HFFc6 (cell line): ENCODE data around the gene KLRD1. TPM values are rescaled to one million over a fixed set of nuclear protein-coding genes. Genes with fewer than 3 reads are reported as not detected.
"Not testable (repeated sequence)": the region's sequence is repeated elsewhere in the genome, so short reads cannot be mapped to it uniquely, and the experiment has no call there.

Experiments used
- DNase-seq: peaks from one replicate; pipeline ENCODE4 v3.0.0-alpha.2; 2018
- H3K27ac Mint-ChIP-seq: 2 replicates; pipeline ENCODE4 v1.8.0; 2020; ENCODE audit warnings: mild to moderate bottlenecking, mixed read lengths
- H3K27me3 Mint-ChIP-seq: 2 replicates; pipeline ENCODE4 v1.8.0; 2021; ENCODE audit warnings: mild to moderate bottlenecking, moderate library complexity, mixed read lengths; ENCODE audit not compliant: insufficient read depth
- H3K36me3 Mint-ChIP-seq: 2 replicates; pipeline ENCODE4 v1.8.0; 2021; ENCODE audit warnings: low read depth, mixed read lengths
- H3K4me1 Mint-ChIP-seq: 2 replicates; pipeline ENCODE4 v1.8.0; 2020; ENCODE audit warnings: low read depth, mixed read lengths
- H3K4me3 Mint-ChIP-seq: 2 replicates; pipeline ENCODE4 v1.8.0; 2020; ENCODE audit warnings: mild to moderate bottlenecking, moderate library complexity, mixed read lengths
- H3K9me3 Mint-ChIP-seq: 2 replicates; pipeline ENCODE4 v1.8.0; 2020; ENCODE audit warnings: mild to moderate bottlenecking, mixed read lengths
- total RNA-seq, 6 experiments: library from RNA; stranded (reverse); fragmentation: NEBNext Ultra II Directional; extraction: Animal tissue kit (Norgen Biotek cat#: 25700); gene quantifications; 2 replicates in 1 of 6; 3 replicates in 5 of 6; pipeline ENCODE4 v1.2.3, GENCODE V29; 2021
- TF ChIP-seq, protein P1 (sequence below): fragments of 200-600 bp; sonication (generic); IDR thresholded peaks from 2 replicates; pipeline ENCODE4 v1.5.0; 2021; ENCODE audit warnings: antibody characterized with exemption, mild to moderate bottlenecking

Gene KLRD1
- total RNA-seq, 6 experiments from 2014 or later: 0.14 to 0.78 (median 0.28) TPM

- H3K4me3 Mint-ChIP-seq: no peak overlapping the region
These were observed 64.9 kb downstream of the KLRD1 start for GRCh38 chr12:10372559-10372958.

GRCh38 chr12:10374624-10375018, 67.0 kb downstream of the KLRD1 start:
- H3K36me3 Mint-ChIP-seq: no peaks in the 10 kb centered on the region
- H3K4me1 Mint-ChIP-seq: peaks cover 19% of the 10 kb centered on the region; the same call in 1 of the 2 replicates
- H3K27me3 Mint-ChIP-seq: peaks cover 2% of the 10 kb centered on the region
- H3K9me3 Mint-ChIP-seq: no peaks in the 10 kb centered on the region
- no peak overlapping the region for H3K27ac Mint-ChIP-seq
- DNase-seq: no peak
- no peak overlapping the region; the same call in 1 of the 2 replicates for H3K4me3 Mint-ChIP-seq
- TF ChIP-seq, protein P1, sequence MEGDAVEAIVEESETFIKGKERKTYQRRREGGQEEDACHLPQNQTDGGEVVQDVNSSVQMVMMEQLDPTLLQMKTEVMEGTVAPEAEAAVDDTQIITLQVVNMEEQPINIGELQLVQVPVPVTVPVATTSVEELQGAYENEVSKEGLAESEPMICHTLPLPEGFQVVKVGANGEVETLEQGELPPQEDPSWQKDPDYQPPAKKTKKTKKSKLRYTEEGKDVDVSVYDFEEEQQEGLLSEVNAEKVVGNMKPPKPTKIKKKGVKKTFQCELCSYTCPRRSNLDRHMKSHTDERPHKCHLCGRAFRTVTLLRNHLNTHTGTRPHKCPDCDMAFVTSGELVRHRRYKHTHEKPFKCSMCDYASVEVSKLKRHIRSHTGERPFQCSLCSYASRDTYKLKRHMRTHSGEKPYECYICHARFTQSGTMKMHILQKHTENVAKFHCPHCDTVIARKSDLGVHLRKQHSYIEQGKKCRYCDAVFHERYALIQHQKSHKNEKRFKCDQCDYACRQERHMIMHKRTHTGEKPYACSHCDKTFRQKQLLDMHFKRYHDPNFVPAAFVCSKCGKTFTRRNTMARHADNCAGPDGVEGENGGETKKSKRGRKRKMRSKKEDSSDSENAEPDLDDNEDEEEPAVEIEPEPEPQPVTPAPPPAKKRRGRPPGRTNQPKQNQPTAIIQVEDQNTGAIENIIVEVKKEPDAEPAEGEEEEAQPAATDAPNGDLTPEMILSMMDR: no peak

More at GRCh38 chr12:10372559-10372958, 64.9 kb downstream of the KLRD1 start:
- Mint-ChIP-seq H3K27me3 (peaks cover 2% of the 10 kb centered on the region), H3K36me3 (peaks cover 8% of the 10 kb centered on the region; the same call in 1 of the 2 replicates), H3K27ac (no peak overlapping the region), H3K4me1 (peaks cover 19% of the 10 kb centered on the region; the same call in 1 of the 2 replicates), H3K9me3 (no peaks in the 10 kb centered on the region)
- TF ChIP-seq, protein P1: no peak
- no peak for DNase-seq

GRCh38 chr12:10378737-10379136, 71.1 kb downstream of the KLRD1 start:
- not testable (repeated sequence) for DNase-seq, H3K4me3 Mint-ChIP-seq, H3K36me3 Mint-ChIP-seq, H3K9me3 Mint-ChIP-seq, H3K27me3 Mint-ChIP-seq, H3K27ac Mint-ChIP-seq
- H3K4me1 Mint-ChIP-seq: peaks cover 13% of the 10 kb centered on the region; the same call in 1 of the 2 replicates

Other genes starting within 250 kb of the KLRD1 start
- gene CLEC1A, start 208.9 kb upstream of the KLRD1 start, total RNA-seq: 1 to 10 TPM in 1 of 6 experiments, under 1 TPM in 5; 0.14 to 1.2 (median 0.71) TPM
- gene CLEC7A, start 177.7 kb upstream of the KLRD1 start, total RNA-seq: not detected
- 10 to 100 TPM; 30.3 to 53.6 (median 40.0) TPM for gene OLR1, start 135.7 kb upstream of the KLRD1 start, total RNA-seq
- gene TMEM52B, start 128.8 kb upstream of the KLRD1 start, total RNA-seq: 1 to 10 TPM in 4 of 6 experiments, under 1 TPM in 2; 0.74 to 2.3 (median 1.1) TPM
- 100 to 1,000 TPM; 152 to 231 (median 162) TPM for gene GABARAPL1, start 95.0 kb upstream of the KLRD1 start, total RNA-seq
- gene KLRK1, start 82.2 kb downstream of the KLRD1 start, total RNA-seq: not detected
- not detected for gene KLRC4, start 101.9 kb downstream of the KLRD1 start, total RNA-seq
- not detected for gene KLRC3, start 112.7 kb downstream of the KLRD1 start, total RNA-seq
- gene KLRC2, start 128.1 kb downstream of the KLRD1 start, total RNA-seq: not detected
- not detected for gene KLRC1, start 145.5 kb downstream of the KLRD1 start, total RNA-seq
- gene EIF2S3B, start 198.0 kb downstream of the KLRD1 start, total RNA-seq: under 1 TPM; 0.43 to 0.81 (median 0.54) TPM